Measurements from ENCODE around the gene FOXD4L6. TPM values are rescaled to one million over a fixed set of nuclear protein-coding genes. Genes with fewer than 3 reads are reported as not detected.
A peak's percentile ranks its signal among the peaks of the same experiment; 100 is the strongest.
"Not testable (repeated sequence)": the region's sequence is repeated elsewhere in the genome, so short reads cannot be mapped to it uniquely, and the experiment has no call there.

Gene FOXD4L6
- polyA plus RNA-seq, 1 donor = not detected

DNA sequence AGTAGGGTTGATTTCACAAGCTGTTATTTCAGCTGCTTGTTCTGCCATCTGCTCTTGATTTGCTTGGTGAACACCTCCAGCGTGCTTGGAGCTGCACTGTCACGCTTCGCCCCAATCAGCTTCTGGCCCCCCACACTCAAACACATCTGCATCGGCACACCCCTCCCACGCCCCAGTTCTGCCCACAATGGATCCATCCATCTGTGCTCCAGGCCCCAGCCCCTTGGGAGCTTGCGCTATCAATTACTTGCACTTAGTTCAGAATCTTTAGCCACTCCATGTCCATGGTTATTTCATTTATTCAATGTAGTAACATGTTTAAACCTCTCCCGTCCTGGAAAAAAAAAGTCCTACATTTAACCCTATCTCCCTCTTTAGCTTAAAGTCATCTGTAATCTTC is 28.0 kb downstream of the FOXD4L6 start:
- not testable (repeated sequence) for DNase-seq (ENCODE audit: low read depth)

DNA sequence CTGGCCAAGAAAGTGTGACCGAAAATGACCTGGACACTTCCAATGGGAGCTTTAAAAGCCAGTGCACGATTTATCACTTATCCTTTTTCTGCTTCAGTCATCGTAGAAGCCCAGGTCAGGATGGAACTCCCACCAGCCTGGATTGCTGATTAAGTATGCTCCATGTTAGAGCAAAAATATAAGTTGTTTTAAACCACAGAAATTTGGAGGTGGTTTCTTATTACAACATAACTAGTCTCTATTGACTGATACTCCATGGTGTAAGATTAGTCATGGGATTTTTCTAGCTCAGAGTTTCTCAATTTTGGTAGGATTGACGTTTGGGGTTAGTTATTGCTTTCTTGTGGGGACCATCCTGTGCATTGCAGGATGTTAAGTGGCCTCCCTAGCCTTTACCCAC is 29.7 kb downstream of the FOXD4L6 start:
- DNase-seq (ENCODE audit: low read depth) = not testable (repeated sequence)

DNA sequence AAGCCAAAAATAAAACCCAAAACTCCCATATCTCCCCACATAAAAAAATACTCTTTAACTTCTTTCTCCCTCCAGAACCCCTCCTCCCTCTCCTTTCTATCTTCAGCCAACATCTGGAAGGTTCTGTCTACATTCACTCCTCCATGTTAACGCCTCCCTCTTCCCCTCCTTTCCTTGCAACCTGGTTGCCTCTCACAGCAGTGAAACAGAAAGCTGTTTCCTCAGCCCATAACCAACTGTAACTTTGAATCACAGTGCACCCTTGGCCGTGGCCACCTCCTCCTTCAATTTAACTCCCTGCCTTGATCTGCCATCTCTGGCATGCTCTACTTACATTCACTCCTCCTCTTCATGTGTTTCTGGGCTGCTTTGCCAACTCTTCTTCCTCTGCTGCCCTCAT is 33.4 kb downstream of the FOXD4L6 start:
- DNase-seq (ENCODE audit: low read depth) = not testable (repeated sequence)

DNA sequence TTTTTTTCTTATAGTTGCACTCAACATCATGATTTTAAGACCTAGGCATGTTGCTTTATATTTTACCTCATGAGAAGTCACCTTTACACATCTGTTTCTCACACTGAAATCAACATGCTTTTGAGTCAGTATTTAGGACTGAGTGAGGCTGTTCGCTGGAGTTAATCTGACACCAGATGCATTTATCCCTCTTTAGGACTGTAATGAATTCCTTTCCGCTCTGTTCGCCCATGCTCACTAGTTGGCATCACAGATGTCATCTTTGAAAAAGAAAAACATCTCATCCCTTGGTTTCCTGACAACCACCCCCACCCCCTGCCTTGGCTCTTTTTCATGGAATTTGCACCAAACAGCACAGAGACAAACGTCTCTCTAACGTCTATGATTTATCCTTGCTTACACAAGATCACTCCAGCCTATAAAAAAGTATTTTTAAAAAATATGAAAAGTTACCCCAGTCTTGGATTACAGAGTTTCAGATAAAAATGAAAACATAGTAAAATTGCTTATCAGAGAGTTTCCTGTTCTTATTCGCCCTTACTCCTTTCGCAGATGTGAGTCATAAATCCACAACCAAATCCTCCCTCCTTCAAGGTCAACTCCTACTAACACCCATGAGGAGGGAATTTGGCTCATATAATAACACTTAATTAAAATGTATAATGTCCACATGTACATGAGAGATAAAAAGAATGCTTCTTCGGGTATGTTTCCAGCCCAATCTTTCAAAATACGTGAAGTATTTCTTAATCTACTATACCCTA is 34.3 kb downstream of the FOXD4L6 start:
- not testable (repeated sequence) for DNase-seq (ENCODE audit: low read depth)

DNA sequence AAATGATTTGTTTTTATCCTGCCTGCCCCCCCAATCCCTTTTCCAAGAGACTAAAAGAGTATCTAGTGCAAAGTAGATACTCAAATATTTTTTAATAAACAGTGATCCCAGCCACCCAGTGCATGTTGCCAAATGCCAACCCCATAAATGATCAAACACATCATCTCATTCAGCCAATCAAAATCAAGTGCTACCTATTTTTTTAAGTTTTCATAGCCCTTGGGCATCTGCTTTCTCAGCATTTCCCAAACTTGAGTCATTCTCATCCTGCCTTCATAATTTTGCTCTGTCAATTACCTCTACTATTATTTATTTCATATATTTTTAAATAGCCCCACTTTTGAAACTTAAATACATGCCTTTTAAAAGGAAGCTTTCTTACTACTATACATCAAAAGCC is 37.6 kb downstream of the FOXD4L6 start:
- DNase-seq (ENCODE audit: low read depth) = not testable (repeated sequence)

DNA sequence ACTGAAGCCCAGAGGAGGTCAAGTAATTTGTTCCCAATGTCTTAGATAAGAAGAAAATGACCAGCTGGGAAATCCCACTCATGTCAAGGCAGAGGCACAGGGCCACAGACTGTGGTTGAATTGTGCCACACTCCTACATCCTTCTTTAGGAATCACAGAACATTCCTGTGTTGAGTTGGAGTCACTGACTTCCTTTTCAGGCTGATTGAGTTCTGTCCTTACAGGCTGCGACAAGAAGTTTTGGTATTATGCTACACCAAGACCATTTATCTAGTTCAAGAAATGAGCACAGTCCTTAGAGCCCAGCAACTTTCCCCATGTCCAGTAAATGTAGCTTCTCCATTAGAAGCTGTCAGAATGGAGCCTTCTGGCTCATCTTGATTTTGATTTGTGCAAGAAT is 38.1 kb downstream of the FOXD4L6 start:
- DNase-seq (ENCODE audit: low read depth) = not testable (repeated sequence)

DNA sequence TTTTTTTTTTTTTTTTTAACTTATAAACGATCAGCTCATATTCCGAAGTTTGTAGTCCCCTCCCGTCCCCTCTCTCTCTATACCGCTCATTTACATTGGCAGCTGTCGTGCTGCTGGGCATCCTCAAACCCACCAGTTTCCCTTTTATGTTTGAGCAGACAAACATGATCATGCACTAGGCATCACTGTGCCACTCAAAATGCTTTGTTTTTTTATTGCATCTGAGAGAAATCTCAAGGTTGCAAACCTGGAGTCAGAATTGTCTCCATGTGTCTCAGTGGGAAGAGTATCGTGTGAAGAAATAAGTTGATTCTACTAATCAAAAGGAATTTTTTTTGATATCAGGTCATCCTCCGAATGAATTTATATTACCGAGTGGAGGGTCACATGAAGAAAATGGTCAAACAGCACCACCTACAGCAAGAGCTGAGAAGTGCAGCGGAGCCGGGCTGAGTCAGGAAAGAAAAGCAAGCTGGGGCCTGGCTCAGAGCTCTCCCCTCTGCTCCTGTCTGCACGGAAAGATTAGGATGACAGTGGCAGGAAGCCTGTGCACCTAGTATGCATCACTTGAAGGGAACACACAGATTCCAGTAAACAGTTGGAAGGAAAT is 39.9 kb downstream of the FOXD4L6 start:
- DNase-seq (ENCODE audit: low read depth) = not testable (repeated sequence)

DNA sequence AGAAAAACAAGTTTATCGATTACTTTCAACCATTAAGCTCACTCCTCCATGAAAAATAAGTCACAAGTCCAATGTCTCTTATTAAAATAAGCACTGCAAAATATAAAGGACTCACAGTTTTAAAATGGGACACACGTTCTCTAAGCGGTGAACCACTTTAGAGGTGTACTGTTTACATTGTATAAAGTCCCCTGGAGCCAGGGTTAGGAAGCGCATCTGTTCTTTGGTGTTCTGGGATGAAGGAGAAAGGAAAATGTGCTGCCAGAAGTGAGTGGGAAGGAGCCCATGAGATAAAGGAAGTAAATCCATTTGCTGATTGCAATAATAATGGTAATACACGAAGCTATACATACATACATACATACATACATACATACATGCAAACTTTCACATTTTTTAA is 40.6 kb downstream of the FOXD4L6 start:
- DNase-seq (ENCODE audit: low read depth) = not testable (repeated sequence)

DNA sequence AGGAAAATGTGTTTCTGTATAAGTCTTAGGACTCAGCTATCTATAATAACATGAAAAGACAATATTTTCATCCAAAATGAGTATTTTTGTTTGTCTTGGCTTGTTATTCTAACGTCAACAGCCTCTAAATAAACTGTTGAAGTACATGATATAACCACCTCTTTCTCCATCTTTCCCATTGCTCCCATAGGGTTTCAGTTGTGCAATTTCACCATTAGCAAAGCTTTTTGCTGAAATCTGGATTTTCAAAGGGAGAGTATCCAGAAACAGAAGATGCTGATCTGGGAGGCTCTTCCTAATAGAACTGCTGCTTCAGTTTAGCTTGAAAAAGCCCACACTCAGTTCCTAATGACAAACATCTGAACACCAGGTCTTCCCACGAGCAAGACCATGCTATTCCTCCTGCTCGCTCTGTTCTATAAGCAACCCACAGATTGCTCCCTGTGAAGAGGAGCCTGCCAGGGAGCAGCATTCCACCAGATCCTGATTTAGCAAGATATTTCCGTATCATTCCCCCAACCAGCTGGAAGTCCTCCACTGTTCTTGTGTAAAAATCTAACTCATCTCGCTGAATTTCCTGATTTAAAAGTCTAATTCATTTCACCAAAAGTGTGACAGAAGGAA is 41.2 kb downstream of the FOXD4L6 start:
- peak; percentile 32 for DNase-seq (ENCODE audit: low read depth)

DNA sequence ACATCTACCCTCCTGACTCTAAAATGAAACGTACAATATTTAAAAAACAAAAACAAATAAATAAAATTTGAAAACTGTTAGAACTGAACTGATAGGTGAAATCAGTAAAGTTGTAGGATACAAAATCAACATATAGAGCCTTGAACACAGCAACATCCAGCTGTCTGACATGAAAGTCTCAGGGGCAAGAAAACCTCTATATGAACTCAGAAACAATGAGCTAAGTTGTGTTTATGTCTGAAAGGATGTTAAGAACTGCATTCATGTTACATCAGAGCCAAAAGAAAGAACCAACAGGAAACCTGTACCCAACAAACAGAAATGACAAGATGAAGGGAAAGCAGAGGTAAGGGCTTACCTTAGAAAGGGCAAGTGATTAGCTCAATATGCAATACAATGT is 41.8 kb downstream of the FOXD4L6 start:
- DNase-seq (ENCODE audit: low read depth) = not testable (repeated sequence)

DNA sequence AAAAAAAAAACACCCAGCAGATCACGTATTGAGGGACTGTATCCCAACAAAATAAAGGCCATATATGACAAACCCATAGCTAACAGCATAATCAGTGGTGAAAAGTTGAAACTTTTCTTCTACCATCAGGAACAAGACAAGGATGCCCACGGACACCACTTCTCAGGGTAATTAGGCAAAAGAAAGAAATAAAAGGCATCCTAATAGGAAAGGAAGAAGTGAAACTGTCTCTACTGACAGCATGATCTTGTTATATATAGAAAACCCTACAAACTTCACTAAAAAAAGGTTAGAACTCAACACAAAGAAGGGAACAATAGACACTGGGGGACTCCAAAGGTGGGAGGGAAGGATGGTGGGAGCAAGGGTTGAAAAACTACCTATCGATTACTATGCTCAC is 42.3 kb downstream of the FOXD4L6 start:
- DNase-seq (ENCODE audit: low read depth) = not testable (repeated sequence)

DNA sequence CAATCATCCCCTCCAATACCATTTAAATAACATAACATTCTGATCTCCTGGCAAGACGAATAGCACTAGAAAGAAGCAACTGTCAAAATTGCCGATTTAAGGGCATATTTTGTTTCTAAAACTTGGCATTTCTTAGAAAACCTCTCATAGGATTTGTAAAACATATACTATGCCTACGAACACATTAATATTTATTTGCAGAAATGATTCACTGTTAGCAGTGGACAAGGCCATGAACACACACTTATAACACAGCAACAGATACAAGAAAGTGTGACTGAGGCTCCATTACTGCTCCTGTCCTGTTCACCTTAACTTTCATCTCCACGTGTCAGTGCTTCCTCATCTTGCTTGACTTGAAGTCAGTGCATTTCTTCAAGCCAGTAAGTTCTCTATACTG is 46.1 kb downstream of the FOXD4L6 start:
- DNase-seq (ENCODE audit: low read depth) = not testable (repeated sequence)

DNA sequence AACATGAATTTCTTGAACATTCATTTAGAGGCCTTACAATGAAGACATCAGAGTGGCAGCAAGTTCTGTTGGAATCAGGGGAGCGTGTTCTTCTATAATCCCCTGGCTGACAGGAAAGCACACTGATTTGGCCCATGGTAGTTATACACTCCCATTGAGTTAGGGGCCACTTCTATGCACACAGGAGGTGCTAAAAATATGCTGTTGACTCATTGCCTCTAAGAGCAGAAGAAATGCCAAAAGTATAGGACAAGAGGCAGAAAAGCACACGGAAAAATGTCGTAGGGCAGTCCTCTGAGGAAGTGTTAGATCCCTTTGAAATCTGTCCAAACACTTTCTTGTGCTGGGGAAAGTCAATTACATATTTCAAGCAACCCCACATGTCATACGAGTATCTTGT is 49.0 kb downstream of the FOXD4L6 start:
- not testable (repeated sequence) for DNase-seq (ENCODE audit: low read depth)

DNA sequence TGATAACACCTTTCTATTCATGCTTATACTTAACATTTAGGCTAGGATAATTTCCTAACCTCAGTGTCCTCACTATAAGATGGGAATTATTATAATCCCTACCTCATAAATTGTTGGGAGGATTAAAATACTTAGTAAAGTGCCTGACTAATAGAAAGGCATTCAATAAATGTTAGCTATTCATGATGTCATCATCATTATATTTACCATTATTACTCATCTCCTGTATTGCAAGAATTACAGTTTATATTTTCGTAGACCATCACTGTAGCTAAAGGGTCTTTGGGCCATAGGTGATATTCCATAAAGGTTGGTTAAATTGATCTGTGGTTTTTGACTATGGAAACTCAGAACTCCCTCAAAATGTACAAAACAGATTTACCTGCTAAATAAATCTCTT is 50.9 kb downstream of the FOXD4L6 start:
- DNase-seq (ENCODE audit: low read depth) = not testable (repeated sequence)

Other genes starting within 250 kb of the FOXD4L6 start
- 7.3 TPM for gene ZNG1F, start 60.6 kb upstream of the FOXD4L6 start, polyA plus RNA-seq (ENCODE audit: insufficient read length)